Stimulated activated effector memory CD8-positive, alpha-beta T cell treated with anti-CD3 and anti-CD28 coated beads, Interleukin-12 subunit alpha, Interleukin-12 subunit beta, amount 100 ng/mL, for 72 hours (primary cell): ENCODE measurements around the gene CSH1.
"Not testable (repeated sequence)": the region's sequence is repeated elsewhere in the genome, so short reads cannot be mapped to it uniquely, and the experiment has no call there.

Experiments
- ATAC-seq: fragments of 150-1000 bp; cut with Tn5 transposase; 2 replicates; pipeline ENCODE4 v1.10.0; 2021
- DNase-seq, 2 donors: peaks; one replicate each; pipeline ENCODE4 v3.0.0; 2021 to 2022; ENCODE audit warnings: low spot score in 2 of 2
- H3K27ac Mint-ChIP-seq: one replicate; pipeline ENCODE4 v1.8.0; 2022; ENCODE audit warnings: mild to moderate bottlenecking, mixed read lengths
- H3K36me3 Mint-ChIP-seq: one replicate; pipeline ENCODE4 v1.8.0; 2022; ENCODE audit warnings: mild to moderate bottlenecking, mixed read lengths
- H3K4me1 Mint-ChIP-seq: one replicate; pipeline ENCODE4 v1.8.0; 2022; ENCODE audit warnings: mixed read lengths
- H3K4me3 Mint-ChIP-seq: one replicate; pipeline ENCODE4 v1.8.0; 2022; ENCODE audit warnings: mild to moderate bottlenecking, mixed read lengths
- H3K9me3 Mint-ChIP-seq: one replicate; pipeline ENCODE4 v1.8.0; 2022; ENCODE audit warnings: mixed read lengths

The CSH1 gene

DNA sequence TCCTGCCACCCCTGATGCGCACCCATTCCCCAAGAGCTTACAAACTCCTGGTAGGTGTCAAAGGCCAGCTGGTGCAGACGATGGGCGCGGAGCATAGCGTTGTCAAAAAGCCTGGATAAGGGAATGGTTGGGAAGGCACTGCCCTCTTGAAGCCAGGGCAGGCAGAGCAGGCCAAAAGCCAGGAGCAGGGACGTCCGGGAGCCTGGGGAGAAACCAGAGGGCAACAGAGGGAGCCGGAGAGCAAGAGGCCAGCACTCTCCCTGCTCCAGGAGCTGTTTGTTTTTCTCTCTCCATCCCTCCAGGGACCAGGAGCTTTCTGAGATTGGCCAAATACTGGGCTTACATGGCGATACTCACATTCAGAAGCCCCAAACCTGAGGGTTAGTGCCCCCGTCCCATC lies 21.9 kb upstream of the CSH1 start:
- DNase-seq = no peak
- Mint-ChIP-seq H3K36me3 (no peaks in the 10 kb centered on the region), H3K9me3 (no peaks in the 10 kb centered on the region), H3K27ac (peak overlapping the region; percentile 50), H3K4me1 (peaks cover 13% of the 10 kb centered on the region), H3K4me3 (no peak overlapping the region)
- no peak for ATAC-seq

DNA sequence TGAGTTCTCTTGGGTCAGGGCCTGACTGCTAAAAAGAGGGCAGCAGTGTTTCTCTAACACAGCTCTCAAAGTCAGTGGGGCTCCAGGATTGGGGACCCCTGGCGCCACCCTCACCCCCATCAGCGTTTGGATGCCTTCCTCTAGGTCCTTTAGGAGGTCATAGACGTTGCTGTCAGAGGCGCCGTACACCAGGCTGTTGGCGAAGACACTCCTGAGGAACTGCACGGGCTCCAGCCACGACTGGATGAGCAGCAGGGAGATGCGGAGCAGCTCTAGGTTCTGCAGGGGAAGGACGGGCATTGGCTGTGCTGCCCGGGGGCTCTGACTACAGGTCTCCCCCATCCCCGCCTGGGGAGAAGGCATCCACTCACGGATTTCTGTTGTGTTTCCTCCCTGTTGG lies 21.3 kb upstream of the CSH1 start:
- DNase-seq = no peak
- H3K9me3 Mint-ChIP-seq = no peaks in the 10 kb centered on the region
- H3K4me1 Mint-ChIP-seq = peaks cover 19% of the 10 kb centered on the region
- H3K4me3 Mint-ChIP-seq = no peak overlapping the region
- H3K36me3 Mint-ChIP-seq = no peaks in the 10 kb centered on the region
- no peak for ATAC-seq
- no peak overlapping the region for H3K27ac Mint-ChIP-seq

- ATAC-seq = not testable (repeated sequence)
Observed at GRCh38 chr17:63917206-63917605, 20.8 kb upstream of the CSH1 start.

GRCh38 chr17:63916566-63917185 lies 20.3 kb upstream of the CSH1 start:
- no peak overlapping the region for H3K27ac Mint-ChIP-seq
- no peaks in the 10 kb centered on the region for H3K36me3 Mint-ChIP-seq
- DNase-seq (no peak), ATAC-seq (no peak)
- H3K4me3 Mint-ChIP-seq = no peak overlapping the region
- peaks cover 18% of the 10 kb centered on the region for H3K4me1 Mint-ChIP-seq
- no peaks in the 10 kb centered on the region for H3K9me3 Mint-ChIP-seq

More at GRCh38 chr17:63917206-63917605, 20.8 kb upstream of the CSH1 start:
- DNase-seq, H3K27ac Mint-ChIP-seq, H3K36me3 Mint-ChIP-seq, H3K4me3 Mint-ChIP-seq, H3K9me3 Mint-ChIP-seq: not testable (repeated sequence)
- H3K4me1 Mint-ChIP-seq = peaks cover 18% of the 10 kb centered on the region

GRCh38 chr17:63915753-63916152 lies 19.4 kb upstream of the CSH1 start:
- not testable (repeated sequence) for H3K36me3 Mint-ChIP-seq, ATAC-seq, H3K4me3 Mint-ChIP-seq, DNase-seq, H3K9me3 Mint-ChIP-seq, H3K27ac Mint-ChIP-seq
- H3K4me1 Mint-ChIP-seq = peaks cover 22% of the 10 kb centered on the region

DNA sequence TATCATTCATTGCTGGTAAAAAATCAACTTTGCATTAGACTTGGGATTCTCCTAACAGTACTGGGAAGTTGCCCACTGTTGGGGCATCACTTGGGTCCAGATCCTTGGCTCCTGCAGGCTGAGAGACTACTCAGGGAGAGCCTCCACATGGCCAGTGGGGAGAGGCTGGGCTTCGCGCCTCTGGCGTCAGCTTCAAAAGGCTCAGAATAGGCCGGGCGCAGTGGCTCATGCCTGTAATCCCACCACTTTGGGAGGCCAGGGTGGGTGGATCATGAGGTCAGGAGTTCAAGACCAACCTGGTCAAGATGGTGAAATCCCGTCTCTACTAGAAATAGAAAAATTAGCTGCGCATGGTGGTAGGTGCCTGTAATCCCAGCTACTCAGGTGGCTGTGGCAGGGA lies 18.1 kb upstream of the CSH1 start:
- no peaks in the 10 kb centered on the region for H3K9me3 Mint-ChIP-seq
- peaks cover 21% of the 10 kb centered on the region for H3K4me1 Mint-ChIP-seq
- no peak for ATAC-seq
- H3K27ac Mint-ChIP-seq = no peak overlapping the region
- H3K4me3 Mint-ChIP-seq = no peak overlapping the region
- no peaks in the 10 kb centered on the region for H3K36me3 Mint-ChIP-seq
- no peak for DNase-seq

DNA sequence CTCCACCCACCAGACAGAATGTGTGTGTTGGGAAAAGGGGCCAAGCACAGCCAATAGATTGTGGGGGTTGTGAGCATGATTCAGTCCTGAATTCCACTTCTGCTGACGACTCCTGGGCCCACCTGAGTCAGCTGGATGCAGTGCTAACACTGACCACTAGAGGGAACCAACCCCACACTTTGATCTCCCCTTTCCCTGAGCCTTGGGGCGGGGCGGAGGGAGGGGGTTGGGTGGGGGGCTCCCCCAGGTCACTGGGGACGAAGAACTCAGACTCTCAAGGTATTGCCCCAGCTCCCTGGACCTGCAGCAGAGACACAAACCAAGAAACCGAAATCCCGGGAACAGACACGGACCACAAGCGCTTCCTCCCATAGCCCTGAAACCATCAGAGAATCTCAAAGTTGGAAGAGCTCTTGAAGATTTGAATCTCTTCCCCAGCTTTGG lies 15.3 kb upstream of the CSH1 start:
- Mint-ChIP-seq H3K4me1 (peaks cover 14% of the 10 kb centered on the region), H3K4me3 (no peak overlapping the region), H3K36me3 (no peaks in the 10 kb centered on the region), H3K27ac (peak overlapping the region; percentile 26), H3K9me3 (no peaks in the 10 kb centered on the region)
- ATAC-seq = peak; percentile 71
- DNase-seq = peak; percentile 59 to 84

DNA sequence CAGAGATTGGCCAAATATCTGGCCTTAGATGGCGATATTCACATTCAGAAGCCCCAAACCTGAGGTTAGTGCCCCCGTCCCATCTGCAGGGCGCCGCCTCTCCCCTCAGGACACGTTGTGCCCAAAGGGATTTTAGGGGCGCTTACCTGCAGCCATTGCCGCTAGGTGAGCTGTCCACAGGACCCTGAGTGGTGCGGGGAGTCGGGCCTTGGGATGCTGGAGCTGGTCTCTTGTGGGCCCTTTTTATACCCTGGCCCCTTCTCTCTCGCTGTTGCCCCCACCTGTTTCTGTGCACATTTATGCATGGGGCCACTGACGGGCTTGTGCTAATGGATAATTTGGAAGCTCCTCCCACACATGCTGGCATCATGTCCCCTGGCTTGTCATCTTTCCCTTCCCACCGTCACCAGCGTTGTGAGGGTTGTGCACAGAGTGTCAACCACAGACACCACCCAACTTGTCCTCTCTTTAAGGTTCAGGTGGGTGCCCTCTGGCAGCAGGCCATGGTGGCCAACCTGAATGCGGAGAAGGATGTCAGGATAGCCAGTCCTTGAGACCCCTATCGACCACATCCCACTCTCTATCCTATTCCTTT lies 14.8 kb upstream of the CSH1 start, which contains the start of gene CSHL1:
Gene CSHL1 (minus strand): TSS at position 218 of the 595 bp plus-strand sequence. CDS start 62 bp downstream, at position 156.
- Mint-ChIP-seq H3K36me3 (no peaks in the 10 kb centered on the region), H3K27ac (peak within 1 kb of the TSS; percentile 26)
- ATAC-seq = no peak

GRCh38 chr17:63910096-63910495 lies 13.7 kb upstream of the CSH1 start:
- ATAC-seq (no peak), DNase-seq (no peak)
- no peak overlapping the region for H3K4me3 Mint-ChIP-seq
- no peaks in the 10 kb centered on the region for H3K36me3 Mint-ChIP-seq
- peaks cover 14% of the 10 kb centered on the region for H3K4me1 Mint-ChIP-seq
- no peaks in the 10 kb centered on the region for H3K9me3 Mint-ChIP-seq
- H3K27ac Mint-ChIP-seq = no peak overlapping the region

More for the DNA sequence above, 14.8 kb upstream of the CSH1 start, which contains the start of gene CSHL1:
- no peaks in the 10 kb centered on the region for H3K9me3 Mint-ChIP-seq
- H3K4me3 Mint-ChIP-seq = no peak within 1 kb of the TSS
- peaks cover 14% of the 10 kb centered on the region for H3K4me1 Mint-ChIP-seq
- no peak for DNase-seq

GRCh38 chr17:63909586-63909985 lies 13.2 kb upstream of the CSH1 start:
- DNase-seq, H3K27ac Mint-ChIP-seq, H3K4me3 Mint-ChIP-seq, H3K36me3 Mint-ChIP-seq, ATAC-seq, H3K9me3 Mint-ChIP-seq: not testable (repeated sequence)
- peaks cover 14% of the 10 kb centered on the region for H3K4me1 Mint-ChIP-seq

GRCh38 chr17:63907161-63907778 lies 10.9 kb upstream of the CSH1 start:
- ATAC-seq = peak; percentile 65
- H3K27ac Mint-ChIP-seq, H3K4me3 Mint-ChIP-seq, H3K9me3 Mint-ChIP-seq, H3K36me3 Mint-ChIP-seq, DNase-seq: not testable (repeated sequence)
- peaks cover 11% of the 10 kb centered on the region for H3K4me1 Mint-ChIP-seq

GRCh38 chr17:63904796-63905195 lies 8.4 kb upstream of the CSH1 start:
- not testable (repeated sequence) for H3K9me3 Mint-ChIP-seq, DNase-seq, H3K36me3 Mint-ChIP-seq, H3K27ac Mint-ChIP-seq, H3K4me3 Mint-ChIP-seq, ATAC-seq
- H3K4me1 Mint-ChIP-seq = peaks cover 11% of the 10 kb centered on the region

- H3K4me1 Mint-ChIP-seq = peaks cover 21% of the 10 kb centered on the region
- DNase-seq, H3K27ac Mint-ChIP-seq, H3K9me3 Mint-ChIP-seq, H3K36me3 Mint-ChIP-seq, H3K4me3 Mint-ChIP-seq: not testable (repeated sequence)
- ATAC-seq = peak; percentile 60
Observed at GRCh38 chr17:63903787-63904201, 7.4 kb upstream of the CSH1 start.

- H3K4me3 Mint-ChIP-seq = not testable (repeated sequence)
Observed at GRCh38 chr17:63901971-63902370, 5.6 kb upstream of the CSH1 start.

DNA sequence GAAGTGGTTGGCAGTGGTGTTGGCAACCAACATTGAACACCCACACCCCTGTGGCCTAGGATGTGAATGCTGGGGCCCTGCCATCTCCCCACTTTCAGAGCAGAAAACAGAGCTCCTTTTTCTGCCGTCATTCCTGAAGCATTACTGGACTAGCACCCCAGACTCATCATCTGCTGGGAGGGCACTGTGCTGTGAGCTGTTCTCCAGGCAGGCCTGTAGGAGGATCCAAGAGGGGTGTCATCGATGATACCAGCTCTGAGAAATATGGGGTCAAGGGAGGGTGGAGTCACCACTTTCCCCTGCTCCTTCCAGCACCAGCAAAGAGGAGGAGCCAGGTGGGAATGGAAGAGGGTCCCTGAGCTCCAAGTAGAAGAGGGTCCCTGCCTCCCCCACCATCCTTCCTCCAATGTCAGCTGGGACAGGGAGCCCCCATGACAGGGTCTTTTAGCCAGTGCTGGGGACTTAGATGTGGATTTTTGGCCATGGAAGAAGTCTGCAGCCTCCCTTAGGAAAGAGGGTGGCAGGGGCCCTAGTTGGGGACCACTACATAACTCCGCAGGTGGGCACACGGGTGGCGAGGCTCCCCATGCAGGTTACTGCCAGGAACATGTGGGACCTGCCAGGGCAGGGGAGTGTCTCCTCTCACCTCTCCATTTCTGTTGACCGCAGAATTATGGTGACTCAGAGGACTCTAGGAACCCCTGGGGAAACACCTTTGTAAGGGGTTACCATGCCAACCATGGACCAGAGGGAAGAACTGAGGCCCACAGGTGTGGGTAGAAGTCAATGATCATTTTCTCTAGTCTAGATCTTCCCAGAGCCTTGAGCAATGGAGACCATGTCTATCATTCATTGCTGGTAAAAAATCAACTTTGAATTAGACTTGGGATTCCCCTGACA lies 2.8 kb upstream of the CSH1 start:
- H3K9me3 Mint-ChIP-seq, H3K36me3 Mint-ChIP-seq, H3K4me3 Mint-ChIP-seq, H3K27ac Mint-ChIP-seq, DNase-seq: not testable (repeated sequence)
- peaks cover 22% of the 10 kb centered on the region for H3K4me1 Mint-ChIP-seq
- ATAC-seq = peak; percentile 88

More at GRCh38 chr17:63901971-63902370, 5.6 kb upstream of the CSH1 start:
- not testable (repeated sequence) for DNase-seq, ATAC-seq, H3K27ac Mint-ChIP-seq, H3K36me3 Mint-ChIP-seq, H3K9me3 Mint-ChIP-seq
- H3K4me1 Mint-ChIP-seq = peaks cover 22% of the 10 kb centered on the region
